HCT116 (cell line): ENCODE data around the gene GDF2. TPM values are rescaled to one million over a fixed set of nuclear protein-coding genes. Genes with fewer than 3 reads are reported as not detected.

Source experiments
- ATAC-seq: fragments of 200-7000 bp; cut with Tn5 transposase; 2 replicates; pipeline ENCODE4 v1.9.1; 2020; ENCODE audit warnings: mild to moderate bottlenecking, moderate library complexity
- BruUV-seq: library from RNA; stranded (reverse); fragments of 400-500 nt; replicated peaks from 2 replicates; lab custom pipeline; 2021; lab: Mats Ljungman, UMichigan
- CTCF ChIA-PET: fragments of 300-600 bp; sonication (Branson Sonifier 250); formaldehyde crosslinking; loops from one replicate; lab custom pipeline; 2021; ENCODE audit warnings: antibody characterized with exemption; lab: Charles Lee
- POLR2A ChIA-PET: fragments of 300-600, 350-600 bp; sonication (Branson Sonifier 250); formaldehyde crosslinking; loops from one replicate; lab custom pipeline; 2021; ENCODE audit warnings: antibody characterized with exemption; lab: Charles Lee
- RAD21 ChIA-PET, 2 experiments: fragments of 300-600 bp; sonication (Branson Sonifier 250); formaldehyde crosslinking; loops; one replicate each; lab custom pipeline; 2023; ENCODE audit warnings: low total read pairs in 2 of 2; ENCODE audit not compliant: uncharacterized antibody in 2 of 2, unreplicated experiment in 2 of 2, low non-redundant PET in 1 of 2; lab: Charles Lee
- DNase-seq: peaks from one replicate; pipeline ENCODE4 v3.0.0-alpha.2; 2010; ENCODE audit warnings: low read depth, low spot score
- H2AFZ ChIP-seq: fragments of 200-600 bp; shearing (Covaris generic), sonication (generic); 2 replicates; pipeline ENCODE4 v1.6.1; 2017; ENCODE audit warnings: low read depth, mixed run types, mixed read lengths, antibody characterized with exemption, low read length; ENCODE audit not compliant: poor library complexity, severe bottlenecking
- H3K27ac ChIP-seq: 2 replicates; pipeline ENCODE4 v1.5.1; 2012; ENCODE audit warnings: low read depth, low read length
- H3K27me3 ChIP-seq: fragments of 200-600 bp; sonication (generic); 2 replicates; pipeline ENCODE4 v1.6.1; 2016; ENCODE audit warnings: mixed run types, low read length, mixed read lengths; ENCODE audit not compliant: insufficient read depth
- H3K36me3 ChIP-seq, 2 experiments: fragments of 200-500 bp in 1 of 2; fragments of 200-600 bp in 1 of 2; sonication (Bioruptor generic) in 1 of 2; sonication (generic) in 1 of 2; 2 replicates each; pipeline versions ENCODE4 v1.5.1 to v1.6.1; 2014 to 2016; ENCODE audit warnings: low read length in 2 of 2, inconsistent platforms in 1 of 2, mixed read lengths in 1 of 2, mixed run types in 1 of 2; ENCODE audit not compliant: insufficient read depth in 2 of 2, control insufficient read depth in 1 of 2
- H3K4me1 ChIP-seq, 2 experiments: fragments of 200-600 bp in 1 of 2; sonication (generic) in 1 of 2; 2 replicates each; pipeline versions ENCODE4 v1.5.1 to v1.6.1; 2012 to 2017; ENCODE audit warnings: low read length in 2 of 2, inconsistent platforms in 1 of 2, mild to moderate bottlenecking in 1 of 2, mixed read lengths in 1 of 2, mixed run types in 1 of 2, moderate library complexity in 1 of 2; ENCODE audit not compliant: insufficient read depth in 2 of 2, control insufficient read depth in 1 of 2
- H3K4me2 ChIP-seq: fragments of 200-600 bp; sonication (generic); 2 replicates; pipeline ENCODE4 v1.6.1; 2017; ENCODE audit warnings: mixed run types, low read length, mixed read lengths
- H3K4me3 ChIP-seq, 2 experiments: fragments of 200-600 bp in 1 of 2; sonication (generic) in 1 of 2; replicated peaks in 1 of 2; 2 replicates each; pipeline ENCODE4 v1.5.1; 2011 to 2016; ENCODE audit warnings: low read length in 2 of 2, control low read depth in 1 of 2, low read depth in 1 of 2, mild to moderate bottlenecking in 1 of 2, mixed read lengths in 1 of 2, mixed run types in 1 of 2
- H3K79me2 ChIP-seq: fragments of 200-600 bp; sonication (generic); 2 replicates; pipeline ENCODE4 v1.6.1; 2017; ENCODE audit warnings: mild to moderate bottlenecking, mixed run types, low read length, moderate library complexity, mixed read lengths; ENCODE audit not compliant: insufficient read depth
- H3K9ac ChIP-seq: fragments of 200-600 bp; sonication (generic); 2 replicates; pipeline ENCODE4 v1.6.1; 2016; ENCODE audit warnings: low read length, mixed read lengths
- H3K9me2 ChIP-seq: fragments of 200-600 bp; sonication (generic), shearing (Covaris generic); 2 replicates; pipeline ENCODE4 v1.6.1; 2017; ENCODE audit warnings: mixed run types, mild to moderate bottlenecking, moderate library complexity; ENCODE audit not compliant: insufficient read depth
- H3K9me3 ChIP-seq, 2 experiments: fragments of 200-500 bp in 1 of 2; fragments of 200-600 bp in 1 of 2; sonication (Bioruptor generic) in 1 of 2; sonication (generic) in 1 of 2; 2 replicates each; pipeline ENCODE4 v1.6.1; 2014 to 2017; ENCODE audit warnings: low read length in 2 of 2, mixed read lengths in 2 of 2, inconsistent platforms in 1 of 2, low read depth in 1 of 2, mild to moderate bottlenecking in 1 of 2, mixed run types in 1 of 2, moderate library complexity in 1 of 2; ENCODE audit not compliant: control insufficient read depth in 1 of 2, insufficient read depth in 1 of 2
- H4K20me1 ChIP-seq: fragments of 200-600 bp; sonication (generic), shearing (Covaris generic); 2 replicates; pipeline ENCODE4 v1.6.1; 2017; ENCODE audit warnings: mixed run types, mild to moderate bottlenecking, moderate library complexity; ENCODE audit not compliant: insufficient read depth
- CBX3 ChIP-seq: IDR thresholded peaks from 2 replicates; pipeline ENCODE4 v1.6.1; 2012; ENCODE audit warnings: low read depth
- CTCF ChIP-seq, 3 experiments: fragments of 200-600 bp in 1 of 3; sonication (generic) in 1 of 3; IDR thresholded peaks in 2 of 3; conservative IDR thresholded peaks in 1 of 3; 2 replicates each; pipeline ENCODE4 v1.5.1; 2012 to 2017; ENCODE audit warnings: low read depth in 2 of 3, low read length in 2 of 3, antibody characterized with exemption in 1 of 3, borderline replicate concordance in 1 of 3, control low read depth in 1 of 3, mild to moderate bottlenecking in 1 of 3, mixed read lengths in 1 of 3, mixed run types in 1 of 3, moderate library complexity in 1 of 3; ENCODE audit not compliant: insufficient read depth in 1 of 3
- JUND ChIP-seq: IDR thresholded peaks from 2 replicates; pipeline ENCODE4 v1.6.1; 2012
- POLR2A ChIP-seq: IDR thresholded peaks from 2 replicates; pipeline ENCODE4 v1.7.0; 2011; ENCODE audit warnings: borderline replicate concordance; ENCODE audit not compliant: insufficient read depth, insufficient read length; ENCODE audit errors: extremely low read depth
- TCF7L2 ChIP-seq: IDR thresholded peaks from 2 replicates; pipeline ENCODE4 v1.7.0; 2011; ENCODE audit warnings: borderline replicate concordance, inconsistent platforms; ENCODE audit not compliant: insufficient read depth, insufficient read length; ENCODE audit errors: extremely low read depth
- intact Hi-C: fragments of 100-400 bp; cut with micrococcal nuclease; formaldehyde crosslinking; loops from 2 replicates; pipeline ENCODE4 v1.10.0; 2022
- total RNA-seq: library from RNA; stranded (reverse); gene quantifications from one replicate; pipeline ENCODE4 v1.2.1, GENCODE V29; 2021; ENCODE audit not compliant: unreplicated experiment

Gene GDF2
- total RNA-seq, 1 experiment from 2014 or later: not detected

GRCh38 chr10:47348661-47349470, 26.6 kb downstream of the GDF2 start:
- ChIA-PET CTCF (no interaction called here), POLR2A (no interaction called here), RAD21 (no interaction called here)
- no peaks in the 10 kb centered on the region for H3K36me3 ChIP-seq
- no peak for ATAC-seq
- H3K9me3 ChIP-seq: no peaks in the 10 kb centered on the region
- BruUV-seq: no TSS peak
- no peaks in the 10 kb centered on the region for H3K9me2 ChIP-seq
- H3K79me2 ChIP-seq: no peaks in the 10 kb centered on the region
- H3K4me1 ChIP-seq: no peaks in the 10 kb centered on the region
- no peak overlapping the region for H3K9ac ChIP-seq
- no peak overlapping the region for H3K4me2 ChIP-seq
- no peak for DNase-seq
- no peak overlapping the region for H3K4me3 ChIP-seq
- TF ChIP-seq CTCF (IDR thresholded peaks at IDR 0.05 in 2 of 3, conservative IDR thresholded peaks at IDR 0.05 in 1 of 3; ENCODE audit: borderline replicate concordance in 1 of 3, insufficient read depth in 1 of 3, low read depth in 2 of 3, low read length in 2 of 3): no peak
- H3K27ac ChIP-seq: no peak overlapping the region
- H3K27me3 ChIP-seq: no peaks in the 10 kb centered on the region
- no peak overlapping the region for H2AFZ ChIP-seq
- no peaks in the 10 kb centered on the region for H4K20me1 ChIP-seq
- intact Hi-C loops: no loop called here

- no peaks in the 10 kb centered on the region for H4K20me1 ChIP-seq
- DNase-seq: no peak
- no peak for ATAC-seq
- H3K4me2 ChIP-seq: no peak overlapping the region
- RAD21 ChIA-PET: no interaction called here
- H3K9me2 ChIP-seq: no peaks in the 10 kb centered on the region
- H3K4me1 ChIP-seq: no peaks in the 10 kb centered on the region
- no peaks in the 10 kb centered on the region for H3K36me3 ChIP-seq
- CTCF ChIA-PET: no interaction called here
- H3K79me2 ChIP-seq: no peaks in the 10 kb centered on the region
- no peaks in the 10 kb centered on the region for H3K27me3 ChIP-seq
- no peak overlapping the region for H2AFZ ChIP-seq
- TF ChIP-seq POLR2A: no peak
- no peak for TF ChIP-seq CBX3
- TF ChIP-seq TCF7L2: no peak
- TF ChIP-seq JUND: no peak
- intact Hi-C loops: no loop called here
- no peak overlapping the region for H3K4me3 ChIP-seq
- H3K9me3 ChIP-seq: no peaks in the 10 kb centered on the region
- POLR2A ChIA-PET: no interaction called here
- H3K9ac ChIP-seq: no peak overlapping the region
- no peak overlapping the region for H3K27ac ChIP-seq
- no TSS peak for BruUV-seq
Observed at GRCh38 chr10:47349516-47349915, 27.3 kb downstream of the GDF2 start.
